ENCODE results near the gene ASIC3.

The ASIC3 gene

GRCh38 chr7:151013733-151014497, 34.4 kb upstream of the ASIC3 start:
- peak; percentile 4 for TF ChIP-seq CTCF (IDR thresholded peaks at IDR 0.05; ENCODE audit: extremely low read depth, insufficient read depth, missing control alignments)
- DNase-seq (ENCODE audit: low spot score) = peak; percentile 87
- in situ Hi-C loops (cut with MboI; ENCODE audit: low pct_unique_long_range_greater_than_20kb, low sequenced_read_pairs, unreplicated experiment) = no loop called here

GRCh38 chr7:151014950-151015349, 33.4 kb upstream of the ASIC3 start:
- no peak for DNase-seq (ENCODE audit: low spot score)
- no peak for TF ChIP-seq CTCF (IDR thresholded peaks at IDR 0.05; ENCODE audit: extremely low read depth, insufficient read depth, missing control alignments)
- in situ Hi-C loops (cut with MboI; ENCODE audit: low pct_unique_long_range_greater_than_20kb, low sequenced_read_pairs, unreplicated experiment) = no loop called here

GRCh38 chr7:151015967-151016366, 32.4 kb upstream of the ASIC3 start:
- no peak for TF ChIP-seq CTCF (IDR thresholded peaks at IDR 0.05; ENCODE audit: extremely low read depth, insufficient read depth, missing control alignments)
- in situ Hi-C loops (cut with MboI; ENCODE audit: low pct_unique_long_range_greater_than_20kb, low sequenced_read_pairs, unreplicated experiment) = no loop called here
- no peak for DNase-seq (ENCODE audit: low spot score)

GRCh38 chr7:151016505-151016904, 31.8 kb upstream of the ASIC3 start:
- in situ Hi-C loops (cut with MboI; ENCODE audit: low pct_unique_long_range_greater_than_20kb, low sequenced_read_pairs, unreplicated experiment) = no loop called here

GRCh38 chr7:151016942-151017341, 31.4 kb upstream of the ASIC3 start:
- in situ Hi-C loops (cut with MboI; ENCODE audit: low pct_unique_long_range_greater_than_20kb, low sequenced_read_pairs, unreplicated experiment) = no loop called here
- TF ChIP-seq CTCF (IDR thresholded peaks at IDR 0.05; ENCODE audit: extremely low read depth, insufficient read depth, missing control alignments) = no peak
- no peak for DNase-seq (ENCODE audit: low spot score)

More at GRCh38 chr7:151016505-151016904, 31.8 kb upstream of the ASIC3 start:
- no peak for TF ChIP-seq CTCF (IDR thresholded peaks at IDR 0.05; ENCODE audit: extremely low read depth, insufficient read depth, missing control alignments)
- DNase-seq (ENCODE audit: low spot score) = no peak

DNA sequence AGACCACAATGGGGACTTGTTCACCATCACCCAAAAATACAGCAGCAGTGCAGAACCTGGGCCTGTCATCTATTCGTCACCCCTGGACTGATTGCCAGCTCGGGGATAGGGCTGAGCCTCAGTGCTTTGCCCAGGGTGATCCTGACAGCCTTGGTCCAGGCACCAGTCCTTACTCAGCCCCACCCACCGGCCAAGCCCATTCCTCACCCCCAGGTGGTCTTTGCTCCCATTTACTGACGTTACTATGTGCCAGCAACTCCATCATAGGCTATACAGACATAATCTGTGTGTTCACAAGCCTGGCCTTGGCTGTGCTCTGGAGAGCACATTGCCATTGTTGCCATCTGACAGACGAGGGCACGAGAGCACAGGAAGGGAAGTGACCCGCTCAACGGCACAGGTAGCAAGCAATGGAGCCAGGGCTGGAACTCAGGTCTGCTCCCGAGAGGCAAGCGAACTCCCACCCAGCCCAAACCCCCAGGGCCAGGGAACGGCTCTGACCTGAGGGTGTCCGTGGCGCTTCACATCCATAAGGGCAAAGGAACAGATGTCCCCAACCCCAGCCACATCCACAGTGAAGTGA, 30.9 kb upstream of the ASIC3 start:
- TF ChIP-seq CTCF (IDR thresholded peaks at IDR 0.05; ENCODE audit: extremely low read depth, insufficient read depth, missing control alignments) = no peak
- no peak for DNase-seq (ENCODE audit: low spot score)
- in situ Hi-C loops (cut with MboI; ENCODE audit: low pct_unique_long_range_greater_than_20kb, low sequenced_read_pairs, unreplicated experiment) = no loop called here

Measured in GM13977 (cell line).